Fibroblast of mammary gland (primary cell): ENCODE data around the gene PLCB3.

ENCODE experiments used
- DNase-seq: peaks from one replicate; pipeline ENCODE4 v3.0.0-alpha.2; 2010; ENCODE audit warnings: low read depth
- H3K4me3 ChIP-seq: 2 replicates; pipeline ENCODE4 v1.5.1; 2011; ENCODE audit warnings: low read depth, mild to moderate bottlenecking, low read length, moderate library complexity; ENCODE audit not compliant: control insufficient read depth
- CTCF ChIP-seq: conservative IDR thresholded peaks from 2 replicates; pipeline ENCODE4 v1.5.1; 2011; ENCODE audit warnings: low read depth, low read length, inconsistent platforms; ENCODE audit not compliant: control insufficient read depth, insufficient read depth

Gene PLCB3

GRCh38 chr11:64220271-64220670 is 31.1 kb upstream of the PLCB3 start:
- no peak for DNase-seq
- TF ChIP-seq CTCF, result no peak
- H3K4me3 ChIP-seq, result no peak overlapping the region

GRCh38 chr11:64220798-64221197 is 30.5 kb upstream of the PLCB3 start:
- TF ChIP-seq CTCF, result no peak
- no peak for DNase-seq
- no peak overlapping the region for H3K4me3 ChIP-seq

DNA sequence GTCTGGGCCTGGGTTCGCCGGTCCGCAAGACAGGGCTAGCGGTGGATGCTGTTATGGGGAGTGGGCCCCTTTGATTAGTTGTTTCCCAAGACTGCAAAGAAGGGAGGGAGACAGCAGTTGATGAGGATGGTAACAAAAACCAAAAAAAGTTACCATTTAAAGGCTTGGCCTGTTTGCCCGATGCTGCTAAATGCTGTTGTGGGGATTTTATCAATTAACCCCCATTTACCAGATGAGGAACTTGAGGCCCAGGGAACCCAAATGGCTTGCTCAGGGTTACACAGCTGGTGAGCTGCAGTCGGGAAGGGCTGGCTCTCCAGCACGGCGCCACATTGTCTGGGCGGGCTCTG is 28.7 kb upstream of the PLCB3 start:
- no peak for TF ChIP-seq CTCF
- no peak overlapping the region for H3K4me3 ChIP-seq
- no peak for DNase-seq

GRCh38 chr11:64223001-64223651 is 28.2 kb upstream of the PLCB3 start:
- no peak overlapping the region for H3K4me3 ChIP-seq
- TF ChIP-seq CTCF, result no peak
- DNase-seq, result no peak

- peak; percentile 49 for DNase-seq
- H3K4me3 ChIP-seq, result no peak overlapping the region
- no peak for TF ChIP-seq CTCF
Measured at GRCh38 chr11:64224151-64224890, 27.0 kb upstream of the PLCB3 start.

- no peak for TF ChIP-seq CTCF
- DNase-seq, result no peak
- H3K4me3 ChIP-seq, result peak overlapping the region; percentile 75
Measured at GRCh38 chr11:64224891-64225607, 26.3 kb upstream of the PLCB3 start.
